ENCODE measurements around the gene FOXL1. TPM values are rescaled to one million over a fixed set of nuclear protein-coding genes. Genes with fewer than 3 reads are reported as not detected.

The FOXL1 gene
- total RNA-seq, 1 donor from 2014 or later, result under 0.01 TPM

DNA sequence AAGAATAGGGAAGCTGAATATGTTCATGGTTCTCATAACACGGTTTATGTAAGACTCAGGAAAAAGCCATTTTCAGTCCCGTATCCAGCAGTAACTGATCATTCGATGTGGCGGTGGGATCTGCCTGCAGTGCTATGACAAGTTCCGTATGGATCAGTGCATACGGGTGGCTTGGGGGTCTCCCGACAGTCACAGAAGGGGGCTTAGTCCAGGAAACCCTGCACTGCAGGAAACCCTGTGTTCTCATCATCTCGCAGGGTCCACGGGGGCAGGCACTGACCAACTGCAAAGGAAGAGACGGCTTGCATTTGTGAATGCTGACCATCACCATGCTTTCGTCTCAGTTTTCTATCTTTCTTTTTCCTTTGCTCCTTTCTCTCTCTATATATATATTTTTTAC is 31.1 kb upstream of the FOXL1 start:
- H3K36me3 ChIP-seq (ENCODE audit: control insufficient read depth in 3 of 3, insufficient read depth in 3 of 3, low read length in 3 of 3), result peaks cover 42 to 59% (median 56%) of the 10 kb centered on the region in 3 donors

DNA sequence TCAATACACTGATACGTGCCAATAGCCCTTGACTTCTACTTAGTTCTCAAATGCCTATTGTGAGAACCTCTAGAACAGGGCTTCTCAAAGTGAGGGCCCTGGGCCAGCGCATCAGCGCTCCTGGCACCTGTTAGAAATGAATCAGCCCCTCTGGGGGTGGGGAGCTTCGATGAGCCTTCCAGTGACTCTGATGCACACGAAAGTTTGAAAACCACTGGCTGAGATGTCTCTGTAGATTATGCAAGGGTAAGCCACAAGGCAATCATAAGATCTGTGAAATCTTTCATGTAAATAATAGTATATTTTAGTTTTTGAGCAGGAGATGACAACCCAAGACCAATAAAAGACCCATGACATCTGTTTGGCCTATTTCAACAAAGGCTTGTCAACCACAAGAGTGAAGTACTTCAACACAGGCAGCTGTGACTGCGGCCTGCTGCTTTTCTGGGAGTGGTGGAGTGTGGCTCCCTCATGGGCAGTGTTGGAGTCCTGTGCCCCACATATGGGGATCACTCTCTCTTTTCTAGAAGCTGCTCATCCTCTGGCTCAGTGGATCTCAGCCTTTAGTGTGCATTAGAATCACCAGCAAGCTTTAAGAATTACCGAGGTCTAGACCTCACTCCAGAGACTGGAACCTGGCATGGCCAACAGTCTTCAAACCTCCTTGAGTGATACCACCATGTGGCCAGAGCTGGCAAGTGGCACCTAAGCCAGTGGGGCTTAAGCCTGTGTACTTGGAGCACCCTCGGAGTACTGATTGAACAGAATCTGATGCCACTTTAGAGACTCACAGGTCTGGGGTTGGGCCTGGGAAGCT is 29.1 kb upstream of the FOXL1 start:
- no peaks in the 10 kb centered on the region for H3K9me3 ChIP-seq (ENCODE audit: control insufficient read depth in 3 of 3, low read length in 3 of 3)
- H3K27me3 ChIP-seq (ENCODE audit: control insufficient read depth in 3 of 3, insufficient read depth in 3 of 3, low read length in 3 of 3), result no peaks in the 10 kb centered on the region
- no peak overlapping the region for H3K27ac ChIP-seq (ENCODE audit: low read depth, low read length)
- peak overlapping the region in 1 of 3 donors; percentile 38 for H3K9ac ChIP-seq (ENCODE audit: low read depth in 1 of 3, low read length in 3 of 3)
- no peak overlapping the region for H3K4me3 ChIP-seq (ENCODE audit: low read length in 3 of 3)
- peaks cover 15 to 21% (median 19%) of the 10 kb centered on the region in 3 donors for H3K4me1 ChIP-seq (ENCODE audit: control insufficient read depth in 3 of 3, insufficient read depth in 3 of 3, low read length in 3 of 3)
- peaks cover 39 to 60% (median 44%) of the 10 kb centered on the region in 3 donors for H3K36me3 ChIP-seq (ENCODE audit: control insufficient read depth in 3 of 3, insufficient read depth in 3 of 3, low read length in 3 of 3)

More for the DNA sequence above, 31.1 kb upstream of the FOXL1 start:
- no peak overlapping the region for H3K27ac ChIP-seq (ENCODE audit: low read depth, low read length)
- H3K27me3 ChIP-seq (ENCODE audit: control insufficient read depth in 3 of 3, insufficient read depth in 3 of 3, low read length in 3 of 3), result no peaks in the 10 kb centered on the region
- H3K9me3 ChIP-seq (ENCODE audit: control insufficient read depth in 3 of 3, low read length in 3 of 3), result no peaks in the 10 kb centered on the region
- H3K4me1 ChIP-seq (ENCODE audit: control insufficient read depth in 3 of 3, insufficient read depth in 3 of 3, low read length in 3 of 3), result peaks cover 13 to 17% (median 15%) of the 10 kb centered on the region in 3 donors
- H3K4me3 ChIP-seq (ENCODE audit: low read length in 3 of 3), result no peak overlapping the region
- H3K9ac ChIP-seq (ENCODE audit: low read depth in 1 of 3, low read length in 3 of 3), result no peak overlapping the region

DNA sequence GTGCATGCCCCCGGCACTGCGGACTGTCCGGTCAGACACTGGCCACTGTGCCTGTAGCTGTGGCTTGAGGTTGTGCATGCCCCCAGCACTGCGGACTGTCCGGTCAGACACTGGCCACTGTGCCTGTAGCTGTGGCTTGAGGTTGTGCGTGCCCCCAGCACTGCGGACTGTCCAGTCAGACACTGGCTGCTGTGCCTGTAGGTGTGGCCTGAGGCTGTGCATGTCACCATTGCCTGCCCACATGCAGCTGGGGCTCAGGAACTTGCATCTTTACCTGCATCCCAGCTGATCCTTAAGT is 28.5 kb upstream of the FOXL1 start:
- Histone ChIP-seq H3K4me3 (ENCODE audit: low read length in 3 of 3) (no peak overlapping the region), H3K36me3 (ENCODE audit: control insufficient read depth in 3 of 3, insufficient read depth in 3 of 3, low read length in 3 of 3) (peaks cover 38 to 57% (median 41%) of the 10 kb centered on the region in 3 donors), H3K27ac (ENCODE audit: low read depth, low read length) (no peak overlapping the region), H3K9ac (ENCODE audit: low read depth in 1 of 3, low read length in 3 of 3) (no peak overlapping the region), H3K27me3 (ENCODE audit: control insufficient read depth in 3 of 3, insufficient read depth in 3 of 3, low read length in 3 of 3) (no peaks in the 10 kb centered on the region), H3K9me3 (ENCODE audit: control insufficient read depth in 3 of 3, low read length in 3 of 3) (no peaks in the 10 kb centered on the region), H3K4me1 (ENCODE audit: control insufficient read depth in 3 of 3, insufficient read depth in 3 of 3, low read length in 3 of 3) (peaks cover 16 to 24% (median 23%) of the 10 kb centered on the region in 3 donors)

DNA sequence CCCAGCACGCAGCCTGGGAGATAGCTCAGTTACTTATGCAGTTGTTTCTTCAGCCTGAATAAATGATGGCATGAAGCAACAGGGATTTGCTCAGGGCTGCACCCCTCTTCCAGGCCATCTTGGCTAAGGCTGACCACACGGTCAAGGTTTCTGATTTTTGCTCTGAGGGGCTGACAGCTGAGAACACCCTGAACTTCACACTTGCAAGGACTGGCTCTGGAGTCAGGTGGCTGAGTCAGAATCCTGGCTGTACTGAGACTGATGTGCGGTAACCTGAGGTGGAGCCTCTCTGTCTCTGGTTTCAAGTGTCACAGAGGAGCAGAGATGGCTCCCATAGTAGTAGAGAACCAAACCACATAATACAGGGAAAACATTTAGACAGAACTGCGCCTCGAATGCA is 28.1 kb upstream of the FOXL1 start:
- H3K4me1 ChIP-seq (ENCODE audit: control insufficient read depth in 3 of 3, insufficient read depth in 3 of 3, low read length in 3 of 3), result peaks cover 18 to 26% (median 24%) of the 10 kb centered on the region in 3 donors
- H3K9ac ChIP-seq (ENCODE audit: low read depth in 1 of 3, low read length in 3 of 3), result peak overlapping the region in 1 of 3 donors; percentile 33
- peaks cover 35 to 54% (median 38%) of the 10 kb centered on the region in 3 donors for H3K36me3 ChIP-seq (ENCODE audit: control insufficient read depth in 3 of 3, insufficient read depth in 3 of 3, low read length in 3 of 3)
- no peak overlapping the region for H3K4me3 ChIP-seq (ENCODE audit: low read length in 3 of 3)
- H3K9me3 ChIP-seq (ENCODE audit: control insufficient read depth in 3 of 3, low read length in 3 of 3), result no peaks in the 10 kb centered on the region
- no peaks in the 10 kb centered on the region for H3K27me3 ChIP-seq (ENCODE audit: control insufficient read depth in 3 of 3, insufficient read depth in 3 of 3, low read length in 3 of 3)
- no peak overlapping the region for H3K27ac ChIP-seq (ENCODE audit: low read depth, low read length)

DNA sequence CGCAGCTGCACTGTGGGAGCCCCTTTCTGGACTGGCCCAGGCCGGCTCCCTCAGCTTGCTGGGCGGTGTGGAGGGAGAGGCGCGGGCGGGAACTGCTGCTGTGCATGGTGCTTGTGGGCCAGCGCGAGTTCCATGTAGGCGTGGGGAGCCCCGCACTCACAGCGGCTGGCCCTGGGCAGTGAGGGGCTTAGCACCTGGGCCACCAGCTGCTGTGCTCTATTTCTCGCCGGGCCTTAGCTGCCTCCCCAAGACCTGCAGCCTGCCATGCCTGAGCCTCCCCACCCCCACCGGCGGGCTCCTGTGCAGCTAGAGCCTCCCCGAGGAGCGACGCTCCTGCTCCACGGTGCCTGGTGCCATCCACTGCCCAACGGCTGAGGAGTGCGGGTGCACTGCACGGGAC is 25.0 kb upstream of the FOXL1 start:
- no peak overlapping the region for H3K4me3 ChIP-seq (ENCODE audit: low read length in 3 of 3)
- peaks cover 8 to 30% (median 23%) of the 10 kb centered on the region in 3 donors for H3K36me3 ChIP-seq (ENCODE audit: control insufficient read depth in 3 of 3, insufficient read depth in 3 of 3, low read length in 3 of 3)
- peaks cover 29 to 41% (median 39%) of the 10 kb centered on the region in 3 donors for H3K4me1 ChIP-seq (ENCODE audit: control insufficient read depth in 3 of 3, insufficient read depth in 3 of 3, low read length in 3 of 3)
- H3K27me3 ChIP-seq (ENCODE audit: control insufficient read depth in 3 of 3, insufficient read depth in 3 of 3, low read length in 3 of 3), result no peaks in the 10 kb centered on the region
- H3K27ac ChIP-seq (ENCODE audit: low read depth, low read length), result no peak overlapping the region
- no peak overlapping the region for H3K9ac ChIP-seq (ENCODE audit: low read depth in 1 of 3, low read length in 3 of 3)
- no peaks in the 10 kb centered on the region for H3K9me3 ChIP-seq (ENCODE audit: control insufficient read depth in 3 of 3, low read length in 3 of 3)

DNA sequence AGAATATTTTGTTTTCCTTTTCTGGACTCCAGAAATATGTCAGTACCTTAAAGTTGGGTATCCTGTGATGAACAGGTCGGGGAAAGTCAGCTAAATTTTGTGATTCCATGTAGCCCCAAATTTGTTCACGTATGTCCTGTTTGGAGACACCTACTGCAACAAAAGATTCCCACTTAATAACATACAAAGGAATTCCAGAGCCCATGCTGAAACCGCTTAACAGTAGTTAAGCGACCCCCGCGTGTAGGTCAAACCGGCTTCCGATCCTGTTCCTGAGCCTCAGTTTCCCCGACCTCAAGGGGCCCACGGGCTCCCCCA is 23.8 kb upstream of the FOXL1 start:
- H3K4me3 ChIP-seq (ENCODE audit: low read length in 3 of 3), result peak overlapping the region; percentile 93 to 99 (median 97)
- H3K9ac ChIP-seq (ENCODE audit: low read depth in 1 of 3, low read length in 3 of 3), result peak overlapping the region; percentile 97 to 100 (median 98)
- peak overlapping the region; percentile 93 for H3K27ac ChIP-seq (ENCODE audit: low read depth, low read length)
- H3K36me3 ChIP-seq (ENCODE audit: control insufficient read depth in 3 of 3, insufficient read depth in 3 of 3, low read length in 3 of 3), result peaks cover 8 to 21% (median 18%) of the 10 kb centered on the region in 3 donors
- H3K9me3 ChIP-seq (ENCODE audit: control insufficient read depth in 3 of 3, low read length in 3 of 3), result no peaks in the 10 kb centered on the region
- H3K27me3 ChIP-seq (ENCODE audit: control insufficient read depth in 3 of 3, insufficient read depth in 3 of 3, low read length in 3 of 3), result peaks cover 0 to 5% (median 3%) of the 10 kb centered on the region in 3 donors
- H3K4me1 ChIP-seq (ENCODE audit: control insufficient read depth in 3 of 3, insufficient read depth in 3 of 3, low read length in 3 of 3), result peaks cover 26 to 36% (median 32%) of the 10 kb centered on the region in 3 donors

DNA sequence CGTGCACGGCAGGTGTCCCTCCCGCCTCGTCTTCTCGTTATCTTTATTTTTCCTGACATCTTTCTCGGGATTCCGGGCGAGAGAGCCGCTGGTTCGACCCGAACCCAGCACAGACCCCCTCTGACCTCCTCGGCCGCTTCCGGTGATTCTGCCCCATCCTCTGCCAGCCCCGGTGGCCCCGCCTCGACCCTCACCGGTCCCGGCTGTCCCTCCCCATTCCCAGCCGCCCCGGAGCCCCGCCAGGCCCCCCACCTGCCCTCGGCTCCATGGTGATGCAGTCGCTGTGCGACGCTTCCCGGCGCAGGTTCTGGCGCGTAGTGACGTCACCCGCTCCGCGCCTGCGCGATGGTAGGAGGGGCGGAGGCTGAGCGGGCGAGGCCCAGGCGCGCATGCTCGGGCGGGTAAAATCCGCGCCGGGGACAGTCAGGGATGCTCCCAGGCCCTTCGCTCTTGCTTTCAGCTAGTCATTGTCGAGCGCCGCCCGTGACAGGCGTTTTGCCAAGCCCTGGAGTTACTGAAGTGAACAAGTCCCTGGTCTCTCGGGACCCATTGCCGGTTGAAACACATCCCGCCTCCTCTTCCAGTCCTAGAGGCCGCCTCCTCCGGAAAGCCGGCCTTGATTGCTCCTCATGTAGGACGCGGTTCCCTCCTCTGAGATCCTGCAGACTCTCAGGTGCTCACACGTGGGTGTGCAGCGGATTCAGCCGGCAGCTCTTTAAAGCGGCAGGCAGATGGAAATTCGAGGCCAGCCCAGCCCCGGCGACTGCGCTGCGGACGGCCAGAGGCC is 23.2 kb upstream of the FOXL1 start, which contains the start of gene MTHFSD:
TSS of gene MTHFSD (minus strand) at position 319 of the 787 bp plus-strand sequence. CDS start at position 268, 51 bp downstream.
- Histone ChIP-seq H3K4me3 (ENCODE audit: low read length in 3 of 3) (peak within 1 kb of the TSS; percentile 93 to 99 (median 97)), H3K9ac (ENCODE audit: low read depth in 1 of 3, low read length in 3 of 3) (peak within 1 kb of the TSS; percentile 97 to 100 (median 98)), H3K27me3 (ENCODE audit: control insufficient read depth in 3 of 3, insufficient read depth in 3 of 3, low read length in 3 of 3) (peaks cover 0 to 7% (median 5%) of the 10 kb centered on the region in 3 donors), H3K36me3 (ENCODE audit: control insufficient read depth in 3 of 3, insufficient read depth in 3 of 3, low read length in 3 of 3) (peaks cover 6 to 16% (median 15%) of the 10 kb centered on the region in 3 donors), H3K27ac (ENCODE audit: low read depth, low read length) (peak within 1 kb of the TSS; percentile 93), H3K9me3 (ENCODE audit: control insufficient read depth in 3 of 3, low read length in 3 of 3) (no peaks in the 10 kb centered on the region), H3K4me1 (ENCODE audit: control insufficient read depth in 3 of 3, insufficient read depth in 3 of 3, low read length in 3 of 3) (peaks cover 22 to 30% (median 26%) of the 10 kb centered on the region in 3 donors)

DNA sequence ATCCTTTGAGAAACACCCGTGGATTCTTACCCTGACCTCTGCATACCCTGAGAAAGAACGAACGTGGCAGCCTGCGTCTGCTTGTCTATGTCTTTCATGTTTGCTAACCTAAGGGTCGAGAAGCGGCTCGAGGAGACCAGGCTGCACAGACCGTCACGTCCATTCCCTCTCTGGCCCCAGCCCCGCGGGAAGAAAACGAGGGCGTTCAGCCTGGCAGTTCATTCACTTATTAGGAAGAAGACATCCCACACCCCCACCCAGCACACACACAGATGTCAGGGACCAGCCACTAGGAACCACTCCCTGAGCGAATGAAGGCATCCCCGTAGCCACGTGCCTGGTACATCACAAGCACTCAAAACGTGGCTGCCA is 22.7 kb upstream of the FOXL1 start:
- Histone ChIP-seq H3K9me3 (ENCODE audit: control insufficient read depth in 3 of 3, low read length in 3 of 3) (no peaks in the 10 kb centered on the region), H3K9ac (ENCODE audit: low read depth in 1 of 3, low read length in 3 of 3) (peak overlapping the region; percentile 84 to 100 (median 98)), H3K36me3 (ENCODE audit: control insufficient read depth in 3 of 3, insufficient read depth in 3 of 3, low read length in 3 of 3) (peaks cover 6 to 13% (median 9%) of the 10 kb centered on the region in 3 donors), H3K27ac (ENCODE audit: low read depth, low read length) (peak overlapping the region; percentile 93), H3K4me3 (ENCODE audit: low read length in 3 of 3) (peak overlapping the region; percentile 93 to 99 (median 97)), H3K27me3 (ENCODE audit: control insufficient read depth in 3 of 3, insufficient read depth in 3 of 3, low read length in 3 of 3) (peaks cover 0 to 9% (median 5%) of the 10 kb centered on the region in 3 donors), H3K4me1 (ENCODE audit: control insufficient read depth in 3 of 3, insufficient read depth in 3 of 3, low read length in 3 of 3) (peaks cover 19 to 27% (median 24%) of the 10 kb centered on the region in 3 donors)

DNA sequence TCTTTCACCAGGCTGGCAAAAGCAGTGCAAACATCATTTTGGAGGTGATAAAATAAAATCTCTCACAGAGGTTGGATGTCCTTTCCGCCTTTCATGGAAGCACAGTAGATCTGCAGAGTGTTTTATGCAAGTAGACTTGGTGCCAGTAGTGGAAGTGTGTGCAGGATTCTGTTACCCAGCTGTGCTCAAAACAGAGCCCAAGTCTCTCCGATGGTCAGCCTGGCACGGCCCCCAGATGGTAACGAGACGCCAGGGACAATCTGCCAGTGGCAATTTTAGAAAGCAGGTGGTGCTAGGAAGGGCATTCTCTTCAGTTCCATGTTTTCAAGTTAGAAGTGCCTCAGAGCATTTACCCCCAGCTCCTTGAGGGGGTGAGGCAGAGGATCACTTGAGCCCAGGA is 21.8 kb upstream of the FOXL1 start:
- Histone ChIP-seq H3K9ac (ENCODE audit: low read depth in 1 of 3, low read length in 3 of 3) (peak overlapping the region in 1 of 3 donors; percentile 41), H3K27ac (ENCODE audit: low read depth, low read length) (peak overlapping the region; percentile 93), H3K4me3 (ENCODE audit: low read length in 3 of 3) (peak overlapping the region in 2 of 3 donors; percentile 22 to 93), H3K9me3 (ENCODE audit: control insufficient read depth in 3 of 3, low read length in 3 of 3) (no peaks in the 10 kb centered on the region), H3K4me1 (ENCODE audit: control insufficient read depth in 3 of 3, insufficient read depth in 3 of 3, low read length in 3 of 3) (peaks cover 19 to 27% (median 22%) of the 10 kb centered on the region in 3 donors), H3K36me3 (ENCODE audit: control insufficient read depth in 3 of 3, insufficient read depth in 3 of 3, low read length in 3 of 3) (peaks cover 5 to 8% (median 5%) of the 10 kb centered on the region in 3 donors), H3K27me3 (ENCODE audit: control insufficient read depth in 3 of 3, insufficient read depth in 3 of 3, low read length in 3 of 3) (peaks cover 4 to 16% (median 12%) of the 10 kb centered on the region in 3 donors)

Data from skeletal muscle tissue (tissue), 4 donors.